SU-DHL-6 (cell line): ENCODE measurements around the gene CGB7.
A peak's percentile ranks its signal among the peaks of the same experiment; 100 is the strongest.
"Not testable (repeated sequence)": the region's sequence is repeated elsewhere in the genome, so short reads cannot be mapped to it uniquely, and the experiment has no call there.

Experiments
- H2AFZ ChIP-seq: fragments of 200-600 bp; sonication (generic); 2 replicates; pipeline ENCODE4 v1.6.1; 2014; ENCODE audit warnings: low read depth, mild to moderate bottlenecking, moderate library complexity, mixed read lengths, antibody characterized with exemption, low read length; ENCODE audit not compliant: severe bottlenecking
- H3F3A ChIP-seq: fragments of 200-600 bp; shearing (Covaris generic); 2 replicates; pipeline ENCODE4 v1.6.0; 2016; ENCODE audit warnings: antibody characterized with exemption, mild to moderate bottlenecking; ENCODE audit not compliant: insufficient read depth
- H3K27ac ChIP-seq: fragments of 200-600 bp; sonication (generic); 2 replicates; pipeline ENCODE4 v1.5.1; 2016; ENCODE audit warnings: low read depth, mild to moderate bottlenecking, low read length, moderate library complexity, mixed read lengths
- H3K27me3 ChIP-seq: fragments of 200-600 bp; sonication (generic), shearing (Covaris generic); 2 replicates; pipeline ENCODE4 v1.6.0; 2014; ENCODE audit warnings: mild to moderate bottlenecking, low read length
- H3K36me3 ChIP-seq: fragments of 200-600 bp; sonication (generic); 2 replicates; pipeline ENCODE4 v1.6.1; 2014; ENCODE audit warnings: mild to moderate bottlenecking, low read length, mixed read lengths
- H3K4me2 ChIP-seq: fragments of 300-600, 200-600 bp; shearing (Covaris generic), sonication (generic); 2 replicates; pipeline ENCODE4 v1.6.0; 2014; ENCODE audit warnings: low read length, low read depth, mild to moderate bottlenecking; ENCODE audit not compliant: poor library complexity, severe bottlenecking
- H3K4me3 ChIP-seq: fragments of 200-600 bp; sonication (generic); 2 replicates; pipeline ENCODE4 v1.5.1; 2014; ENCODE audit warnings: antibody characterized with exemption, low read length, mild to moderate bottlenecking, mixed read lengths; ENCODE audit not compliant: insufficient read depth, poor library complexity, severe bottlenecking
- H3K79me2 ChIP-seq: fragments of 200-600 bp; sonication (generic); 2 replicates; pipeline ENCODE4 v1.6.1; 2014; ENCODE audit warnings: mild to moderate bottlenecking, low read length, moderate library complexity; ENCODE audit not compliant: insufficient read depth
- H3K9ac ChIP-seq: fragments of 200-600 bp; sonication (generic); 2 replicates; pipeline ENCODE4 v1.7.0; 2014; ENCODE audit warnings: mild to moderate bottlenecking, low read length
- H3K9me2 ChIP-seq: fragments of 200-600 bp; sonication (generic); replicated peaks from 2 replicates; pipeline ENCODE4 v1.6.1; 2014; ENCODE audit warnings: low read length; ENCODE audit not compliant: insufficient read depth
- H3K9me3 ChIP-seq: fragments of 200-600 bp; sonication (generic); 2 replicates; pipeline ENCODE4 v1.6.1; 2014; ENCODE audit warnings: low read length, mixed read lengths; ENCODE audit not compliant: insufficient read depth
- H4K20me1 ChIP-seq: fragments of 200-600 bp; sonication (generic); 2 replicates; pipeline ENCODE4 v1.6.1; 2014; ENCODE audit warnings: low read depth, mild to moderate bottlenecking, antibody characterized with exemption, low read length, moderate library complexity, mixed read lengths
- CTCF ChIP-seq: fragments of 200-600 bp; sonication (generic); IDR thresholded peaks from one replicate; pipeline ENCODE4 v1.5.1; 2017; ENCODE audit warnings: antibody characterized with exemption, mild to moderate bottlenecking, low read length, moderate library complexity; ENCODE audit not compliant: insufficient read depth, poor library complexity, severe bottlenecking

The CGB7 gene

GRCh38 chr19:49038111-49038510, 19.4 kb downstream of the CGB7 start:
- H3K36me3 ChIP-seq, H3K27me3 ChIP-seq, H3K79me2 ChIP-seq, H3K4me2 ChIP-seq, H3K9me2 ChIP-seq, H3K9ac ChIP-seq, H2AFZ ChIP-seq, H3F3A ChIP-seq, H4K20me1 ChIP-seq, H3K9me3 ChIP-seq, H3K27ac ChIP-seq, H3K4me3 ChIP-seq: not testable (repeated sequence)

DNA sequence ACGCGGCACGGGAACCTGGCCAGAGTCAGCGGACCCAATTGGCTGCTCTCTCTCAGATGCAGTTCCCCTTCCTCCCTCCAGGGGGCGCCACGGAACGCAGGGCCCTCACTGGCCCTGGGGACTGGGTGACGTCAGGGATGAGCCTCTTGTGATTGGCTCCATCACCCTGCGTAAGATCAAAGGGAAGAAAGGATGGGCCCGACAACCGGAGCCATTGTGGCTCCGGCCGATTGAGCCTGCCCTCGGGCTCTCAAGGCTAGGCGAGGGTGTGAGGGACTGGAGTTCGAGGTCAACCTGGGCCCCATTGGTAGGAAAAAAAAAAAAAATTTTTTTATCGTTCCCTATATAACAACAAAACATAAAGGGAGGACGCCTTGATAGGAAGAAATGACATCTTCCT, 20.7 kb downstream of the CGB7 start, which contains the start of gene CGB1:
Gene CGB1 (minus strand): TSS at position 81 of the 400 bp plus-strand sequence. CDS start 184 bp downstream, outside the sequence.
- not testable (repeated sequence) for H3K4me2 ChIP-seq, H3F3A ChIP-seq, H3K9me2 ChIP-seq, H3K4me3 ChIP-seq, H4K20me1 ChIP-seq, H2AFZ ChIP-seq, H3K36me3 ChIP-seq, H3K27ac ChIP-seq, H3K9me3 ChIP-seq, H3K27me3 ChIP-seq, H3K9ac ChIP-seq, H3K79me2 ChIP-seq
- peak; percentile 23 for TF ChIP-seq CTCF

GRCh38 chr19:49031642-49032301, 25.8 kb downstream of the CGB7 start, which contains the start of gene CGB2:
Gene CGB2 (plus strand): TSS chr19:49031890. CDS start chr19:49032096, 206 bp downstream.
- H3K27ac ChIP-seq, H2AFZ ChIP-seq, H3K36me3 ChIP-seq, H3K4me3 ChIP-seq, H3K4me2 ChIP-seq, H4K20me1 ChIP-seq, H3K79me2 ChIP-seq, H3K9me2 ChIP-seq, H3K27me3 ChIP-seq, H3K9ac ChIP-seq, H3F3A ChIP-seq, H3K9me3 ChIP-seq: not testable (repeated sequence)

- H3K27ac ChIP-seq, H3K4me3 ChIP-seq, H2AFZ ChIP-seq, H3K9me2 ChIP-seq, H3K79me2 ChIP-seq, H3K27me3 ChIP-seq, H3K9ac ChIP-seq, H3K36me3 ChIP-seq, H3K4me2 ChIP-seq, H3K9me3 ChIP-seq, H3F3A ChIP-seq, H4K20me1 ChIP-seq: not testable (repeated sequence)
These were observed 27.2 kb downstream of the CGB7 start for GRCh38 chr19:49030323-49030722.

DNA sequence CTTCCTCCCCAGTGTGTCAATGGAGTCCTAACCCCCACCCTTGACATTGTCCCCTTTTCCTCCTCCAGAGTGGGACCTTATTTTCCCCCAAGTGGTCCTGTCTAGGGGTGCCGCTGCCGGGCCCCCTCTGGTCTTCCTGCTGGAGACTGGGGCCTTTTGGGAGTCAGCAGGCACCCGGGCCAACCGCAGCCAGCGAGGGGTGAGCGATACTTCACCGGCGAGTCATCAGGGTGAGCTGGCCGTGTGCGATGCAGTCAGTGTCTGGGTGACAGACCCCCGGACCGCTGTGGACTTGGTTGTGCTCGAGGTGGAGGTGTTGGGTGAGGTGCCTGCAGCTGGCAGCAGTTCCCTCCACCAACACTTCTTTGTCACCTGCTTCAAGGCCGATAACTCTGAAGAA, 27.8 kb downstream of the CGB7 start:
- not testable (repeated sequence) for H2AFZ ChIP-seq, H3K4me2 ChIP-seq, H3K9me2 ChIP-seq, H4K20me1 ChIP-seq, H3K36me3 ChIP-seq, H3K9me3 ChIP-seq, H3K27me3 ChIP-seq, H3K9ac ChIP-seq, H3F3A ChIP-seq, H3K4me3 ChIP-seq, H3K27ac ChIP-seq, H3K79me2 ChIP-seq

- not testable (repeated sequence) for H3K27ac ChIP-seq, H3K9me2 ChIP-seq, H3K79me2 ChIP-seq, H3K27me3 ChIP-seq, H3F3A ChIP-seq, H3K9me3 ChIP-seq, H4K20me1 ChIP-seq, H3K9ac ChIP-seq, H2AFZ ChIP-seq, H3K4me2 ChIP-seq, H3K36me3 ChIP-seq, H3K4me3 ChIP-seq
These were observed 28.9 kb downstream of the CGB7 start for GRCh38 chr19:49028686-49029085.

DNA sequence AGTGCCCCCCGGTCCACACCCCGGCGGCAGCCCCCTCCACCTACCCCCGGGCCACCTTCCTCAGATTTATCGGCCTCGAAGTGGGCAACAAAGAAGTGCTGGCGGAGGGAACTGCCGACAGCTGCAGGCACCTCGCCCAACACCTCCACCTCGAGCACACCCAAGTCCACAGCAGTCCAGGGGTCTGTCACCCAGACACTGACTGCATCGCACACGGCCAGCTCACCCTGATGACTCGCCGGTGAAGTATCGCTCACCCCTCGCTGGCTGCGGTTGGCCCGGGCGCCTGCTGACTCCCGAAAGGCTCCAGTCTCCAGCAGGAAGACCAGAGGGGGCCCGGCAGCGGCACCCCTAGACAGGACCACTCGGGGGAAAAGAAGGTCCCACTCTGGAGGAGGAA, 31.9 kb downstream of the CGB7 start:
- H3F3A ChIP-seq, H3K79me2 ChIP-seq, H2AFZ ChIP-seq, H3K27ac ChIP-seq, H3K4me2 ChIP-seq, H3K27me3 ChIP-seq, H3K9ac ChIP-seq, H3K9me2 ChIP-seq, H3K36me3 ChIP-seq, H3K9me3 ChIP-seq, H4K20me1 ChIP-seq, H3K4me3 ChIP-seq: not testable (repeated sequence)
